ENCODE measurements around the gene RNF181.

Gene RNF181, protein sequence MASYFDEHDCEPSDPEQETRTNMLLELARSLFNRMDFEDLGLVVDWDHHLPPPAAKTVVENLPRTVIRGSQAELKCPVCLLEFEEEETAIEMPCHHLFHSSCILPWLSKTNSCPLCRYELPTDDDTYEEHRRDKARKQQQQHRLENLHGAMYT

DNA sequence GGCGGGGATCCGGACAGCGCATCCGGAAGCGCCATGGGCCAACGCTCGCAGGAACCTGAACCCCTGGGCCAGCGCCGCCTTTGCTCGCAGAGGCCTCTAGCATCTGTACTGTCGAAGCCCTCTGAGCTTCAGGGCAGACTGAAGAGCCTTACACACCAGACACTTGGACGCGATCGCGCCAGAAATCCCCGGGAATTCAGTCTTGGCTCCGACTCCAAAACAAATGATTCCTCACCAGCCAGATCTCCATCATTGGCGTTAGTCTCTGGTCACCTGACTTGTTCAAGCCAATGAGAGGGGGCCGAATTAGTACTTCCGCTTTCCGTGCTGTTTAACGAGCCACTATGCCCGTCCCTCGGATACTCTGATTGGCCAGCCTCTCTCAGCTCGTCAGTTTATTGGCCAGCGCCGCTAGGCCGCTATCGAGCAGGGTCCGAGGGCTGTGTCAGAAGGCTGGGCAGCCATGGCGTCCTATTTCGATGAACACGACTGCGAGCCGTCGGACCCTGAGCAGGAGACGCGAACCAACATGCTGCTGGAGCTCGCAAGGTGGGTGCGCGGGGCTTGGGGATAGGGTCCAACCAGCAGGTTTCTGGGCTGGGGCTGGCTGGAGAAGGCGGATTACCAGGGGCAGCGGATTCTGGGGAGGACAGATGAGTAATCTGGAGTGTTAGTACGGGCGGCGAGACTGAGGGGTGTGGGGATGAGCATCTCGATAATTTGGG, at the start of gene RNF181:
Gene RNF181, plus strand, starts transcription at position 445 of the 725 bp plus-strand sequence. Its CDS starts 19 bp downstream, at position 464.
- TF ChIP-seq GATA3 (IDR thresholded peaks at IDR 0.05; ENCODE audit: low read depth, low read length): no peak
- TF ChIP-seq GATA2 (IDR thresholded peaks at IDR 0.05; ENCODE audit: low read depth, low read length): no peak

DNA sequence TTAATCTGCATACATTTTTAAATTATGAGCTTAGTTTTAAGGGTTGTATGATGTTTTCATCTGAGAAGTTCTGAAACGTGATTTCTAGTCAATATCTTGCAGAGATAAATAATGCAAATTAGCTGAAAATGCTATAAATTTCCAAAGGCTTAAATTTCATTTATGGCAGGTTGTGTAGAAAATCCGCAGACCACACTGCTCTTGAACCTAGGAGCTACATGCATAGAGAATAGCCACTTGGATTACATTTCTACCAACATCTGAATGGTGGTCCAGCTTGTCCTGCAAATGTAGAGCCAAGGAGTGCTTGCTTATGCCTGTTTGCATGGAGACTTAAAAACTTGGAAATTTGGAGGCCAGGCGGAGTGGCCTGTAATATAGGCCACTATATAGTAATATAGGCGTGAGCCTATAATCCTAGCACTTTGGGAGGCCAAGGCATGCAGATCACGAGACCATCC, 49.7 kb upstream of the RNF181 start:
- no peak for TF ChIP-seq GATA3 (IDR thresholded peaks at IDR 0.05; ENCODE audit: low read depth, low read length)
- no peak for TF ChIP-seq GATA2 (IDR thresholded peaks at IDR 0.05; ENCODE audit: low read depth, low read length)

DNA sequence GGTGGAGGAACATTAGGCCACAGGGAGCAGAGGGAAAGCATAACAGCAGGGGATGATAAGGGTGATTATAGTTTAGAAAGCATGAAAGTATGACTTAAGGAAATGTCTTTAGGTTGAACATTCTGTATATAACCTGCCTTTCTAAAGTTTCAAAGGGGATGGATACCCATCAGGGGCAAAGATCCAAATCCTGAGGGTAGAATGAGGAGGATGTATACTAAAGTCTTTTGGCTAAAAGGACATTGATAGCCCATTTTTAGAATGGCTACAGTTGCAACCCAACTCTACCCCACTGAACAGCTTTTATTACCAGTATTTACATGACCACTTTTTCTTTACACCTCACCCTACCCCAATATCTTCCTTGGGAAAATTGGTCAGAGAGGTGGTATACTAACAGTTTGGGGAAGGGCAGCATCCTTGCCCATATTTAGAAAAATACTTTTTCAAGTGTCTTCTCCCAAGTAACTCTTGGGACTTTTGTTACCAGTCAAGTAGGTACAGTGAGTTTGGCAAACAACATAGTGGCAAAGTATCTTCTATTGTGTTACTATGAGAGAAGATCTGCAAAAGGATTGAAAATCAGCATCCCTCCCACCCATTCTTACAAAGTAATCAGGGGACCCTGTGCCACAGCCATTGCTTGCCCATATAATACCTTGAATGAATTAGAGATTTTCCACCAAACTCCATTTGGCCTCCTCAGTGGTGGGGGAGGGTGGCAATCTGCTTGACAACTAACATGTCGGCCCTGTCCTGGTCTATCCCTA, 48.3 kb upstream of the RNF181 start:
- TF ChIP-seq GATA2 (IDR thresholded peaks at IDR 0.05; ENCODE audit: low read depth, low read length) (no peak), GATA3 (IDR thresholded peaks at IDR 0.05; ENCODE audit: low read depth, low read length) (no peak)

DNA sequence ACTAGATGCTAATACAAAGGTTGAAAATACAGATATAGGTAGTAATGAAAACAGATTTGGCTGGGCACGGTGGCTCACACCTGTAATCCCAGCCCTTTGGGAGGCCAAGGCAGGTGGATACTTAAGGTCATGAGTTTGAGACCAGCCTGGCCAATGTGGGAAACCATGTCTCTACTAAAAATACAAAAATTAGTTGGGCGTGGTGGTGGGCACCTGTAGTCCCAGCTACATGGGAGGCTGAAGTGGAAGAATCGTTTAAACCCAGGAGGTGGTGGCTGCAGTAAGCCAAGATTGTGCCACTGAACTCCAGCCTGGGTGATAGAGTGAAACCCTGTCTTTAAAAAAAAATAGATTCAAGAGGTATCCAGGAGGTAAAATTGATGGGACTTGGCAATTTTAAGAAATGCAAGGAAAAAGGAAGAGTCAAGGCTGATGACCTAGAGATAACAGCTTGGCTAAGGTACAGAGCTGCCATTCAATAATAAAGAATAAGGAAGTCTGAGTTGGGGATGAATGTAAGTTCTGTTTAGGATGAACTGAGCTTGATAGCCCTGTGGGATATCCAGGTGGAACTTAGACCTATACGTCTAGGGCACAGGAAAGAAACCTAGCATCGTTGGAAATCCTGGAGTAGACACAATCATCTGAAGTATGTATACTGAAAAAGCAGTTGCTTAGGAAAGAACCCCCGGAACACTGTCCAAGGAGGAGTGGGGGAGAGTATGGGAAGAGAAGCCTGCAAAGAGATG, 47.5 kb upstream of the RNF181 start:
- TF ChIP-seq GATA3 (IDR thresholded peaks at IDR 0.05; ENCODE audit: low read depth, low read length) (no peak), GATA2 (IDR thresholded peaks at IDR 0.05; ENCODE audit: low read depth, low read length) (no peak)

DNA sequence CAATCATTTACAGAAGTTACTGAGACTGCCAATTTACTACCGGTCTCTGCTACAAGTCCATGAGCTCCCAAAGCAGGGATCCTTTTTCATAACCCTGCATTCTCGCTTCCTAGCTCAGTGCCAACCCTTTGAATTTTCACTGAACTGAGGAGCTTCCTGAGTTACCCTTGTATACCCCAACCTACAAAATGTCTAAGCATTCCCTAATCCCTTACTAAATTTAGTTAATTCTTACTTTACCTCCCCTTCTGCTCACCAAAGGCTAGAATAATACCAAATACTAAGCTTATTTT, 47.0 kb upstream of the RNF181 start:
- no peak for TF ChIP-seq GATA3 (IDR thresholded peaks at IDR 0.05; ENCODE audit: low read depth, low read length)
- TF ChIP-seq GATA2 (IDR thresholded peaks at IDR 0.05; ENCODE audit: low read depth, low read length): no peak

DNA sequence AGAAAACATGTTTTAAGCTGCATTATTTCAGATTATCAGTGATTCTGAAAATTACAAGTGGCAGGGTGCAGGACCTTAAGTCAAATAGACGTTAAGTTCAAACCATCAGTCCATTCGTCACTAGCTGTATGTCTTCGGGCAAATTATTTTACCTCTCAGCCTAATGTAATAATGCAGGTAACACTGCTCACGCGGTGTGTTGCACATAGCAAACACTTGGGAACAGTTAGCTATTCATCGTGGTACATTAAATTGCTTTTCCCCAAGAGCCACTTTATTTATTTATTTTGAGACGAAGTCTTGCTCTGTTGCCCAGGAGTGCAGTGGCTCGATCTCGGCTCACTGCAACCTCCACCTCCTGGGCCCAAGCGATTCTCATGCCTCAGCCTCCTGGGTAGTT, 46.5 kb upstream of the RNF181 start:
- no peak for TF ChIP-seq GATA3 (IDR thresholded peaks at IDR 0.05; ENCODE audit: low read depth, low read length)
- TF ChIP-seq GATA2 (IDR thresholded peaks at IDR 0.05; ENCODE audit: low read depth, low read length): no peak

DNA sequence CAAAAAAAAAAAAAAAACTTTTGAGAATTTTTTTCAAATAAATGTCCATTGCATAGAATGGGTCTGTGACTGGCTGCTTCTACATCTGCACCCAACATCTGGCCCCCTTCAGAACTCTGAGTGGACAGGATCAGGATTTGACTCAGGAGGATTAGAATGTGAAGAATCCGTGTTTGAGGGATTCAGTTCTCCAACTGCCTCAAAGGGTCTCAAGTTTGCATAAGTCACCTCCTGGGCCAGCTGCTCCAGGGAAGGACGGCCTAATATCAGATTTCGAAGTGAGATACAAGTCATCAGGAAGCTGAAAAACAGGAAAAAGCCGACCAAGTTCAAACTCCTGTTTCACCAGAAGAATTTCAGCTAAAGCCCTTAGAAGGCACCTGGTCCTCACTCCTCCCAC, 45.7 kb upstream of the RNF181 start:
- no peak for TF ChIP-seq GATA2 (IDR thresholded peaks at IDR 0.05; ENCODE audit: low read depth, low read length)
- no peak for TF ChIP-seq GATA3 (IDR thresholded peaks at IDR 0.05; ENCODE audit: low read depth, low read length)

DNA sequence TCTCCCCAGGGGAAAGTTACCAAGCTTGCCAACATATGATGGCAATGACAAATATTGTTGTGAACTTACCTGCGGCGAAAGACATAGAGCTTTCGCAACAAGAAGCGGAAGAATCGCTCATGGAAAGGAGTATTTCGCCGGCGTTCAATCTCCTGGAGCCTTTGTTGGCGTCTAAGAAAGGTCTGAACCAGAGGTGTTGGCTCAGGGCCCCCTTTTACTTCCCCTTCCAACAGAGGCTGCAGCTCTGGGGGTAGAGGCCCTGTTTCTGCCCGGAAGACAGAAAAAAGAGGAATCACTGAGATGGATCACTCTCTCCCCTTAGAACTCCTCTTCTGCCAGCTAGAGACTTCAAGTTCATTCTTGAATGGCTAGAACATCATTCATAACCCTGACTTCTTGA, 45.1 kb upstream of the RNF181 start:
- TF ChIP-seq GATA3 (IDR thresholded peaks at IDR 0.05; ENCODE audit: low read depth, low read length) (no peak), GATA2 (IDR thresholded peaks at IDR 0.05; ENCODE audit: low read depth, low read length) (no peak)

DNA sequence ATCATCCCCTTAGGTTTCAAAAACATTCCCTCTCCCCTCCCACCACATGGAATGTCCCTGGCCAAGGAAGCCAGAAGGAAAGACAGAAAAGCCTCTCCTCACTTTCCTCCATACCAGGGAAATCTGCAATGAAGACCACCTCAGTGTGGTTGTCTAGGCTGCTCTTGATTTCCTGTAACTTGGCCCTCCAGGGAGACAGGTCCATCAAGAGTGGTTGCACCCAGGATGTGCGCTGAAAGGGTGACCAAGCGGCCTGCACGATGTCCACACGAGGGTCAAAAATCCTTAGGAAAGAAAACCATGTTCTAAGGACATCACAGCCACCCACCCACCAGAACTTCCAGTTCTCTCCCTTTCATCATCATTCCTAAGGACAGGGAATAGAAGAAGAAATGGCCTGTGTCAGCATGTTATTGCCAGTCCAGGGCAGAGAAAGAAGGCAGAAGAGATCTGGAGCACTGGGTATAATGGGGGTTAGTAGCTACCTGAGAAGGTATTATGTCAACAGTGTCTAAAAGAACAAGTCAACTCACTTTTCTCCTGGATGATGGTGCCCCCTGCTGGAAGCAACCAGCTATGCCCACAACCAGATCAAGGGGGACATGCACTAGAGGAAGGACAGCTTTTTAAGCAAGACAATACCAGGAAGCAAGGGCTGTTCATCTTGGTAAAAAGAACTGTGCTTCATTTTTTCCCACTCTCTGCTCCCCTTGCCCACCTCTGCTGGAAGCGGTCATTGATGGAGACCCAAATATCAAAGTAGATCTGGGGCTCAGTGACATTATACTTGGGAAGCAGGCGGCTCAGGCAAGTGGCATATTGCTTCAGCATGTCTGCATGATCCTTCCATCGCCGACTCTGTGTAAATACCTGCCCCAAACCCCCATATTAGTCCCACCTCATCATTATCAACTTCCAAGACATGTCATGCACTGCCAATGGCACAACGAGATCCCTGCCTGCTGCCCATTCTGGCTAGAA, 43.6 kb upstream of the RNF181 start:
- TF ChIP-seq GATA3 (IDR thresholded peaks at IDR 0.05; ENCODE audit: low read depth, low read length) (no peak), GATA2 (IDR thresholded peaks at IDR 0.05; ENCODE audit: low read depth, low read length) (no peak)

DNA sequence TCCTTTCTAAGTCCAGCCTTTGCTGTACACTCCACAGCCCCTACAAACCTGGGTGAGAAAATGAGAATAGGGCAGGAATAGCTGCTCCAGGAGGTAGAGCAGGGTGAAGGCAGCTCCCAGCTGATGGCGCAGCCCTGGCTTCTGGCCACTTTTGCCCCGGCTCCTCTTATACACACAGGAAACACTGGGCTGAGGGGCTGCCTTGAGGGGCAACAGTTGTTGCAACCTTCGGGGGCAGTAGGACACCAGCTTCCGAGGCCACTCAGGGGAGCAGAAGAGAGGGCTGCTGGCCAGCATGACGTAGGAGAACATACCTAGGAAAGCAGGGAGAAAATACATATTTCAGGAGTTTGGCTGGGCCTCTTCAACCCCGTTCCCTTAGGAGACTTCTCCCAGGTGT, 42.4 kb upstream of the RNF181 start:
- TF ChIP-seq GATA3 (IDR thresholded peaks at IDR 0.05; ENCODE audit: low read depth, low read length) (no peak), GATA2 (IDR thresholded peaks at IDR 0.05; ENCODE audit: low read depth, low read length) (no peak)

DNA sequence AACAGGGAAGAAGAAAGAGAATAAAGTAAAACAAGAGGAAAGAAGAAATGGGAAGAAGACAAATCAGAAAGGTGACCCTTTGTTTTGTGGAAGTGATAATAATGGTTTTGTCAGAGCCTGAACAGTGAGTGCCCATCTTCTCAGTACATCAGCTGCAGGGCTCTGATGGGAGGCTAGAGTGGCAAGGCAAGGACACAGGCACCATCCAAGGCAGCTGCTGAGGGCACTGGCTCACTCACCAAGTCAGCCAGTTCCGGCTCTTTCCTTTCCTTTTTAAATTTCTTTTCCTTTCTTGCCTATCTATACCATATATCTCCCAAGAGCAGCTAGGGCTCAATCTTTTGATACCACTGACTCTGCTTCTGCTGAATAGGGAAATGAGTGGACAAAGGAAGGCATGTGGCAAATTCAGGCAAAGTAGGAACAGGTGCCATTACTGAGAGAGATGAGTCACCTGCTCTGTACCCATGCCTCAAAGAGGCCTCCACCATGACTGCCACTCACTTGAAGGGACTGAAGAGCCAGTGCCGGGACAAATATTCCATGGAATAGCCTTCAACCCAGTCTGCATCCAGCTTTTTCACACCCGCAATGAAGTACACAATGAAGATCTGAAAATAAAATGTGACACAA, 40.4 kb upstream of the RNF181 start:
- no peak for TF ChIP-seq GATA2 (IDR thresholded peaks at IDR 0.05; ENCODE audit: low read depth, low read length)
- no peak for TF ChIP-seq GATA3 (IDR thresholded peaks at IDR 0.05; ENCODE audit: low read depth, low read length)

DNA sequence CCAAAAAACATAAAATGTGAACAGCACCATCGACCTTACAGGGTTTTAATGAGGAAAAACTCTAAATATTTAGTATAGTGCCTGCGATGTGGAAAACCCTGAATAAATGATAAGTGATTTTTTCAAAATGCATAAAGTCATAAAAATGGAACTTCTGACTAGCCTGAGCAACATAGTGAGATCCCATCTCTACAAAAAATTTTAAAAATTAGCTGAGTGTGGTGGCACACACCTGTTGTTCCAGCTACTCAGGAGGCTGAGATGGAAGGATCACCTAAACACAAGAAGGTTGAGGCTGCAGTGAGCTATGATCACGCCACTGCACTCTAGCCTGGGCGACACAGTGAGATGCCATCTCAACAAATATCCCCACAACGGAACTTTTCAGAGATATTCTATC, 38.4 kb upstream of the RNF181 start:
- no peak for TF ChIP-seq GATA2 (IDR thresholded peaks at IDR 0.05; ENCODE audit: low read depth, low read length)
- no peak for TF ChIP-seq GATA3 (IDR thresholded peaks at IDR 0.05; ENCODE audit: low read depth, low read length)

DNA sequence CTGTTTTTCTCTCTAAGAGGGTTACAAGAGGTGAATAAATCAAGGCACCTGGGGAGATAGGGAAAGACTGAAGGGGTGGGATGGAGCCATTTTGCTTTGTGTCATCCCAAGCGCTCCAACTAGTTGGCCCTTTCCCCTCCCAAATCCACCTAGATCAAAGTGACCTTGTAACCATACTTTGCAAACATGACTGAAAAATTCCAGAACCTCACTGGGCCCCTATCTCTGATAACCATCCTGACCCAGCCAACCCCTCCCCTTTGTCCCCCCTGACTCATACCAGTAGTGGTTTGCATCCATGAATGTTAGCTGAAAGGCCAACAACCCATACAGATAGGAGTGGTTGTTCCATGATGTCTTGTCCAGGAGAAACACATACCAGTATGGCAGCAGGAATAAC, 37.4 kb upstream of the RNF181 start:
- TF ChIP-seq GATA3 (IDR thresholded peaks at IDR 0.05; ENCODE audit: low read depth, low read length): no peak
- TF ChIP-seq GATA2 (IDR thresholded peaks at IDR 0.05; ENCODE audit: low read depth, low read length): no peak
